Heart left ventricle (tissue), 16 donors: ENCODE data around the gene SYNE4. TPM values are rescaled to one million over a fixed set of nuclear protein-coding genes. Genes with fewer than 3 reads are reported as not detected.

Experiments
- ATAC-seq, 4 donors: fragments of 200-7000 bp; cut with Tn5 transposase; one replicate each; pipeline ENCODE4 v1.9.1; 2020 to 2022; ENCODE audit warnings: moderate library complexity in 4 of 4, mild to moderate bottlenecking in 3 of 4, moderate number of reproducible peaks in 1 of 4
- DNase-seq, 5 donors: peaks; one replicate each; pipeline ENCODE4 v3.0.0-alpha.2; 2020
- H3K27ac ChIP-seq, 12 donors: fragments of 200-600 bp; sonication (generic) in 4 of 12; one replicate each; pipeline versions ENCODE4 v1.5.0 to v1.8.0; 2016 to 2022; ENCODE audit warnings: mild to moderate bottlenecking in 2 of 12
- H3K27me3 ChIP-seq, 9 donors: fragments of 200-600 bp; sonication (generic) in 2 of 9; one replicate each; pipeline versions ENCODE4 v1.5.1 to v1.8.0; 2016 to 2022; ENCODE audit warnings: mild to moderate bottlenecking in 3 of 9
- H3K36me3 ChIP-seq, 9 donors: fragments of 200-600 bp; sonication (generic) in 2 of 9; one replicate each; pipeline versions ENCODE4 v1.5.0 to v1.8.0; 2018 to 2022; ENCODE audit warnings: mild to moderate bottlenecking in 2 of 9
- H3K4me1 ChIP-seq, 12 donors: fragments of 200-600 bp; sonication (generic) in 4 of 12; one replicate each; pipeline versions ENCODE4 v1.5.0 to v1.8.0; 2016 to 2022; ENCODE audit warnings: mild to moderate bottlenecking in 3 of 12
- H3K4me3 ChIP-seq, 12 donors: fragments of 200-600 bp; sonication (generic) in 4 of 12; one replicate each; pipeline versions ENCODE4 v1.5.0 to v1.8.0; 2017 to 2022; ENCODE audit warnings: mild to moderate bottlenecking in 9 of 12, moderate library complexity in 4 of 12
- H3K9me3 ChIP-seq, 12 donors: fragments of 200-600 bp; sonication (generic) in 4 of 12; one replicate each; pipeline versions ENCODE4 v1.5.0 to v1.8.0; 2016 to 2022; ENCODE audit warnings: mild to moderate bottlenecking in 1 of 12
- POLR2A ChIP-seq, 2 donors: fragments of 450-650 bp; IDR thresholded peaks; one replicate each; pipeline ENCODE4 v1.6.1; 2017; ENCODE audit warnings: antibody characterized with exemption in 2 of 2, mild to moderate bottlenecking in 2 of 2, moderate library complexity in 2 of 2
- WGBS, 4 donors: extraction: QIAGEN DNeasy Blood & Tissue Kit in 2 of 4; methylation state at CpG; one replicate each; pipeline versions ENCODE4 v1.1.5 to v1.1.7; 2013 to 2018; 5-methylcytosine and 5-hydroxymethylcytosine counted together
- intact Hi-C, 10 donors: fragments of 100-400 bp; cut with DNase I; formaldehyde crosslinking; loops; one replicate each; pipeline versions ENCODE4 v1.11.1 to v1.14.2; 2022
- long read RNA-seq, 3 donors: library from polyadenylated mRNA; unstranded; transcript quantifications; one replicate each; pipeline ENCODE4 v2.0.0, GENCODE V29; 2020 to 2021
- polyA plus RNA-seq, 2 donors: library from polyadenylated mRNA; stranded (reverse); fragments of 200-250 nt; gene quantifications; one replicate each; pipeline ENCODE4 v1.2.3, GENCODE V29; 2013
- total RNA-seq, 9 donors: library from RNA; depleted of rRNA in 2 of 9; stranded (reverse); fragments of >200 nt in 2 of 9; fragmentation: NEBNext Ultra II Directional in 3 of 9; extraction: Animal tissue kit (Norgen Biotek cat#: 25700) in 3 of 9; gene quantifications; one replicate each; pipeline versions ENCODE4 v1.1.0 to v1.2.4, GENCODE V29; 2016 to 2023
- TF ChIP-seq, protein P1 (sequence below), 12 donors: fragments of 200-600 bp; sonication (generic) in 4 of 12; IDR thresholded peaks; one replicate each; pipeline versions ENCODE4 v1.5.0 to v1.8.0; 2018 to 2022; ENCODE audit warnings: antibody characterized with exemption in 12 of 12, mild to moderate bottlenecking in 5 of 12
- donor health status: ischemic (EF 13 %, LVEDD 7.1; RV severe dilation, severe dysfunction).
- donor health status: healthy with polysubstance abuse.
- donor health status: DM: no; HTN: yes; CAD: no.
- donor health status: DM: no; HTN: no; CAD: no.
- donor health status: ischemic (EF 25% LVEDD 6.9; RV normal size, moderate dysfunction).
- donor health status: ischemic (EF 25% LVEDD 5.7; RV mildly dilated, moderate dysfunction).
- donor health status: healthy.
- donor health status: DM: yes; HTN: yes; CAD: no.
- donor health status: ischemic (EF 35%, LVEDD 5.7; RV mildly dilated, moderate dysfunction).
- donor health status: nonischemic (EF 11% LVEDD 7.7; RV severe dilation, severe dysfunction).
- donor health status: DM: yes; HTN: yes; CAD: no.
- donor health status: PGD.
- donor health status: ischemic (EF 29% LVEDD 5.4; RV normal size, mild dysfunction).
- donor health status: nonischemic (EF 23%, LVEDD 6.1; RV moderate dilation, normal function).

SYNE4 gene, protein sequence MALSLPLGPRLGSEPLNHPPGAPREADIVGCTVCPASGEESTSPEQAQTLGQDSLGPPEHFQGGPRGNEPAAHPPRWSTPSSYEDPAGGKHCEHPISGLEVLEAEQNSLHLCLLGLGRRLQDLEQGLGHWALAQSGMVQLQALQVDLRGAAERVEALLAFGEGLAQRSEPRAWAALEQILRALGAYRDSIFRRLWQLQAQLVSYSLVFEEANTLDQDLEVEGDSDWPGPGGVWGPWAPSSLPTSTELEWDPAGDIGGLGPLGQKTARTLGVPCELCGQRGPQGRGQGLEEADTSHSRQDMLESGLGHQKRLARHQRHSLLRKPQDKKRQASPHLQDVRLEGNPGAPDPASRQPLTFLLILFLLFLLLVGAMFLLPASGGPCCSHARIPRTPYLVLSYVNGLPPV
- total RNA-seq, result under 1 TPM in 5 of 9 donors, not detected in 4; 0.12 to 0.50 (median 0.19) TPM
- under 1 TPM; 0.15 to 0.17 TPM for polyA plus RNA-seq
- long read RNA-seq, donor 1, partial matches to known transcripts, result 0 of 1 reads
- long read RNA-seq, donor 1, other reads (novel, unspliced or antisense), result 1 of 1 reads
- long read RNA-seq, donor 2, result 0 reads
- long read RNA-seq, donor 3, result 0 reads

DNA sequence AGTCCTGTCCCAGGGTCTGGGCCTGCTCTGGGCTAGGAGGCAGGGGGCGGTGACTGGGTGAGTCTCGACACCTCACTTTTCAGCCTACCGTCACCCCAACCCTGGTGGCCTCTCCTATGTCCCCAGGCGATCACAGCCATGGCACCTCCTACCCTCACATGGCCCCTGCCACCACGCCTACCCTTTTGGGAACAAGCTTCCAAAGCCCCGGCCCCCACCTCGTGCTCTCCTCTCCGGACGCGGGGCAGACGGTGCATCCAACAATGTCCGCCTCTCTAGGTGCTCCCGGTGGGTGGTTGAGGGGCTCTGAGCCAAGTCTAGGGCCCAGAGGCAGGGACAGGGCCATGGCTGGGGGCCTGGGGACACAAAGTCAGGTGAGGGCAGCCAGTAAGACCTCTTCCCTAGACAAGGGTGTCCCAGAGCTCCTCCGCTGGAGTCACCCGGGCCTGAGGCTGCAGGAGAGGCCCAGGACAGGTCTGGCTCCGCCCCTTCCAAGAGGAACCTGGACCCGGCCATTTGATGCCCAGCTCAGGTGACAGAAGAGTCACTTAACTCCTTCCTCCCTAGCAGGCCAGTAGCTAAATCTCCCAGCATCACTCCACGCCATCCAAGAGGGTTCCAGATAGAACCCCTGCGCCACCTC, at the start of gene SYNE4:
Gene SYNE4, minus strand, starts transcription at position 478 of the 643 bp plus-strand sequence. Its CDS starts 132 bp downstream, at position 346.
- H3K4me1 ChIP-seq, result peaks cover 0 to 21% (median 11%) of the 10 kb centered on the region in 12 donors
- peak in 1 of 4 donors; percentile 15 for ATAC-seq
- H3K27me3 ChIP-seq, result no peaks in the 10 kb centered on the region
- peak within 1 kb of the TSS in 10 of 12 donors; percentile 25 to 59 (median 50) for H3K4me3 ChIP-seq
- no peak for TF ChIP-seq POLR2A (IDR thresholded peaks at IDR 0.05)
- TF ChIP-seq, protein P1, sequence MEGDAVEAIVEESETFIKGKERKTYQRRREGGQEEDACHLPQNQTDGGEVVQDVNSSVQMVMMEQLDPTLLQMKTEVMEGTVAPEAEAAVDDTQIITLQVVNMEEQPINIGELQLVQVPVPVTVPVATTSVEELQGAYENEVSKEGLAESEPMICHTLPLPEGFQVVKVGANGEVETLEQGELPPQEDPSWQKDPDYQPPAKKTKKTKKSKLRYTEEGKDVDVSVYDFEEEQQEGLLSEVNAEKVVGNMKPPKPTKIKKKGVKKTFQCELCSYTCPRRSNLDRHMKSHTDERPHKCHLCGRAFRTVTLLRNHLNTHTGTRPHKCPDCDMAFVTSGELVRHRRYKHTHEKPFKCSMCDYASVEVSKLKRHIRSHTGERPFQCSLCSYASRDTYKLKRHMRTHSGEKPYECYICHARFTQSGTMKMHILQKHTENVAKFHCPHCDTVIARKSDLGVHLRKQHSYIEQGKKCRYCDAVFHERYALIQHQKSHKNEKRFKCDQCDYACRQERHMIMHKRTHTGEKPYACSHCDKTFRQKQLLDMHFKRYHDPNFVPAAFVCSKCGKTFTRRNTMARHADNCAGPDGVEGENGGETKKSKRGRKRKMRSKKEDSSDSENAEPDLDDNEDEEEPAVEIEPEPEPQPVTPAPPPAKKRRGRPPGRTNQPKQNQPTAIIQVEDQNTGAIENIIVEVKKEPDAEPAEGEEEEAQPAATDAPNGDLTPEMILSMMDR (IDR thresholded peaks at IDR 0.05), result no peak
- H3K9me3 ChIP-seq, result no peaks in the 10 kb centered on the region
- no peak for DNase-seq
- WGBS, 4 donors, result 53 to 60% (median 56%) methylated on average over 6 to 19 of the region's 19 CpGs
- H3K36me3 ChIP-seq, result peaks cover 0 to 5% (median 0%) of the 10 kb centered on the region in 9 donors
- peak within 1 kb of the TSS in 5 of 12 donors; percentile 33 to 76 (median 39) for H3K27ac ChIP-seq
- intact Hi-C loops, result no loop called here

DNA sequence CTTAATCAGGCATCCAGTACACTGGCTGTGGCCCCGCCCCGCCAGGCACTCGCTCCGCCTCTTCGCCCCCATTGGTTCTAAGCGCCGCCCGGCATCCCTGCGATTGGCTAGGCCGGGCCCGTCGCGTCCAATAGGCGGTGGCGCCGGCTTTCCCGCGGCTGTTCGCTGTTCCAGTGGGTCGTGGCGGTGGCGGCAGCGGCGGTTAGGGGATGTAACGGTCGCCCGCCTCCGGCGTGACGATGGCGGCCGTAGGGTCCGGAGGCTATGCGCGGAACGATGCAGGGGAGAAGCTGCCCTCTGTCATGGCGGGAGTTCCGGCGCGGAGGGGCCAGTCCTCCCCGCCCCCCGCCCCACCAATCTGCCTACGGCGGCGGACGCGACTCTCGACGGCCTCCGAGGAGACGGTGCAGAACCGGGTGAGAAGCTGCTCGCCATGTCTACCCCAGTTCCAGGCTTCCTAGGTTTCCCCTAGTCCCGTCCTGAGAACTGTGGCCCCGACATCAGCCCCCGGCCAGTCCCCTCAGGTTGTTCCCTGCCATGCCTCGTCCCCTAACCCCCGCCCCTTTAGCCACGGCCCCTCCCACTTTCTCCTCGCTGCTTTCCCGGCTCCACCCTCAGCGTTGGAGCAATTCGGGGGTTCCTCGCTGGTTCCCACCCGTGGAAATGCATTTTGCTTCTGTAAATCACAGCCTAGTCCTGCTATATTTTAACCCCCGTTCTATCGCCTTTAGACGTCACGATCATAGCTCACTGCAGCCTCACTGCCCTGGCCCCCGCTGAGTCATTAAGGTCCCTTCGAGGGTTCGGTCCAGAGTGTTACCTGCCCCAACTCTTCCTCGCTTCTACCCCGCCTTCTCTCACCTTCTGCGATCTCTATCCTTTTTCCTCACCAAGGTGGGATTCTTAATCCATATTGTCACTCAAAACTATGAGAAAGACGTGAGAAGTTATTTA, 46.4 kb upstream of the SYNE4 start, which contains the start of gene WDR62:
Gene WDR62, plus strand, starts transcription at position 165 of the 954 bp plus-strand sequence. Its CDS starts 75 bp downstream, at position 240.
- Histone ChIP-seq H3K27ac (peak within 1 kb of the TSS; percentile 70 to 98 (median 92)), H3K4me3 (peak within 1 kb of the TSS; percentile 16 to 80 (median 68)), H3K9me3 (no peaks in the 10 kb centered on the region), H3K36me3 (peaks cover 0 to 5% (median 0%) of the 10 kb centered on the region in 9 donors), H3K27me3 (no peaks in the 10 kb centered on the region), H3K4me1 (peaks cover 0 to 19% (median 13%) of the 10 kb centered on the region in 12 donors)
- 1 to 3% (median 1%) methylated on average over 33 to 76 of the region's 76 CpGs for WGBS, 4 donors
- TF ChIP-seq POLR2A (IDR thresholded peaks at IDR 0.05), result no peak
- TF ChIP-seq, protein P1 (IDR thresholded peaks at IDR 0.05), result peak in 3 of 12 donors; percentile 5 to 11 (median 6)
- DNase-seq (peak; percentile 93 to 97 (median 94)), ATAC-seq (peak; percentile 86 to 88 (median 88))
- intact Hi-C loops, result loop anchor here (1.0 to 10.0 kb wide), 13 partner anchors 38 to 310 kb away; partner anchors contain the start of genes POLR2I (in 5 of the 10), ALKBH6 (in 3 of the 10), OVOL3 (in 3 of the 10) and SDHAF1 (in 3 of the 10)

DNA sequence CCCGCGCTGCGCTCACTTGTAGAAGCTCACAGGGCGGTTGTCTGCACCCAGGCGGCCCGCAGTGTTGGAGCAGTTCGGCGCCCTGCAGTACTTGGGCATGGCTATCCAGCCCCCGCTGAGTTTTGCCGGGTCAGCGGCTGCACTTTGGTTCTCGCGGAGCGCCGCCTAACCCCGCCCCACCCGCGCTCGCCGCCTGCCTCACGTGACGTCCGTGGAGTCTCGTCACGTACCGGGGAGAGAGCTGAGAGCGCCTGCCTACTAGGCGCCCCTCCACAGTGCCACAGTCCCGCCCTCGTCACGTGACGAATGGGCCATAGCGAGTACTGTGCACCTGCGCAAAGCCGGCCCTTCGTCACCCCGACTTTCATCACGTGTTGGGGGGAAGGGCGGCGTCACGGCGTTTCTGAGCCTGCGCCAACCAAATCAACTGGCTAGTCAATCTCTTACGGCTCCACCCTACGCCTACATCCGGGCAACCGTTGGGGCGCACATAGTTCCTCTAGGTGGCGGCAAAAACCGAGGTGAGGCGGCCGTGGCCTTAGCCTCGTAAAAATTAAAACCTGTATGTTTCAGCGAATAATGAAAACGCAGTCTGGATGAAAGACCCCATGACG, 45.6 kb upstream of the SYNE4 start, which contains the start of gene THAP8:
Gene THAP8, minus strand, starts transcription at position 167 of the 614 bp plus-strand sequence. Its CDS starts 68 bp downstream, at position 99.
- intact Hi-C loops, result loop anchor here in 8 of 10 donors (1.0 to 10.0 kb wide), 9 partner anchors 37 to 309 kb away; partner anchors contain the start of genes ALKBH6 (in 3 of the 8), SDHAF1 (in 3 of the 8), TBCB (in 3 of the 8) and POLR2I (in 2 of the 8)
- Histone ChIP-seq H3K27ac (peak within 1 kb of the TSS; percentile 70 to 98 (median 92)), H3K4me3 (peak within 1 kb of the TSS; percentile 16 to 80 (median 68)), H3K4me1 (peaks cover 0 to 19% (median 13%) of the 10 kb centered on the region in 12 donors), H3K27me3 (no peaks in the 10 kb centered on the region), H3K36me3 (no peaks in the 10 kb centered on the region), H3K9me3 (no peaks in the 10 kb centered on the region)
- DNase-seq, result peak; percentile 100
- TF ChIP-seq POLR2A (IDR thresholded peaks at IDR 0.05), result peak in 1 of 2 donors; percentile 73
- TF ChIP-seq, protein P1 (IDR thresholded peaks at IDR 0.05), result peak in 11 of 12 donors; percentile 36 to 88 (median 63)
- peak; percentile 96 to 98 (median 97) for ATAC-seq
- 0 to 4% (median 1%) methylated on average over 16 to 56 of the region's 56 CpGs for WGBS, 4 donors
